Suprapubic skin (tissue), 4 donors: ENCODE results near the gene CCDC89. TPM values are rescaled to one million over a fixed set of nuclear protein-coding genes. Genes with fewer than 3 reads are reported as not detected.
"Not testable (repeated sequence)": the region's sequence is repeated elsewhere in the genome, so short reads cannot be mapped to it uniquely, and the experiment has no call there.

Experiments used
- DNase-seq, 2 donors: peaks; one replicate each; pipeline ENCODE4 v3.0.0-alpha.2; 2019; ENCODE audit warnings: low spot score in 2 of 2
- H3K27ac ChIP-seq: fragments of 200-600 bp; sonication (generic); one replicate; pipeline ENCODE4 v1.5.1; 2019
- H3K27me3 ChIP-seq: fragments of 200-600 bp; sonication (generic); one replicate; pipeline ENCODE4 v1.5.1; 2019
- H3K36me3 ChIP-seq: fragments of 200-600 bp; sonication (generic); one replicate; pipeline ENCODE4 v1.5.1; 2019
- H3K4me1 ChIP-seq: fragments of 200-600 bp; sonication (generic); one replicate; pipeline ENCODE4 v1.5.1; 2019
- H3K4me3 ChIP-seq: fragments of 200-600 bp; sonication (generic); one replicate; pipeline ENCODE4 v1.5.1; 2019; ENCODE audit warnings: mild to moderate bottlenecking
- H3K9me3 ChIP-seq: fragments of 200-600 bp; sonication (generic); one replicate; pipeline ENCODE4 v1.5.1; 2019
- CTCF ChIP-seq, 2 donors: fragments of 200-600 bp in 1 of 2; fragments of 450-650 bp in 1 of 2; sonication (generic) in 1 of 2; IDR thresholded peaks; one replicate each; pipeline ENCODE4 v1.5.1; 2016 to 2019; ENCODE audit warnings: antibody characterized with exemption in 2 of 2, mild to moderate bottlenecking in 1 of 2, moderate library complexity in 1 of 2
- EP300 ChIP-seq: sonication (generic); formaldehyde crosslinking; IDR thresholded peaks from one replicate; pipeline ENCODE4 v1.6.1; 2017; ENCODE audit warnings: antibody characterized with exemption
- POLR2A ChIP-seq, 2 donors: fragments of 450-650 bp; IDR thresholded peaks; one replicate each; pipeline ENCODE4 v1.6.1; 2017; ENCODE audit warnings: antibody characterized with exemption in 2 of 2, mild to moderate bottlenecking in 2 of 2, moderate library complexity in 2 of 2
- POLR2AphosphoS5 ChIP-seq, 3 donors: sonication (generic); formaldehyde crosslinking; IDR thresholded peaks; one replicate each; pipeline ENCODE4 v1.6.1; 2017; ENCODE audit warnings: antibody characterized with exemption in 3 of 3
- WGBS: methylation state at CpG from one replicate; pipeline ENCODE4 v1.1.5; 2018; 5-methylcytosine and 5-hydroxymethylcytosine counted together
- total RNA-seq, 4 donors: library from RNA; depleted of rRNA; stranded (reverse); fragments of >200 nt; gene quantifications; one replicate each; pipeline ENCODE4 v1.1.0, GENCODE V29; 2016

CCDC89 gene
- total RNA-seq, 4 donors from 2014 or later, result 0.72 to 1.8 (median 0.94) TPM; not detected in 1

- 41% methylated on average over 39 of the region's 43 CpGs for WGBS
- peaks cover 14% of the 10 kb centered on the region for H3K4me1 ChIP-seq
- no peaks in the 10 kb centered on the region for H3K9me3 ChIP-seq
- H3K36me3 ChIP-seq, result no peaks in the 10 kb centered on the region
- peak in 1 of 2 donors; percentile 67 for DNase-seq
- H3K27ac ChIP-seq, result no peak overlapping the region
- H3K4me3 ChIP-seq, result peak overlapping the region; percentile 49
- TF ChIP-seq POLR2AphosphoS5 (IDR thresholded peaks at IDR 0.05) (no peak), POLR2A (IDR thresholded peaks at IDR 0.05) (no peak), EP300 (no peak)
- no peaks in the 10 kb centered on the region for H3K27me3 ChIP-seq
Measured at GRCh38 chr11:85682330-85683305, 3.4 kb downstream of the CCDC89 start.

GRCh38 chr11:85680897-85681296 lies 5.1 kb downstream of the CCDC89 start:
- H3K27me3 ChIP-seq, result no peaks in the 10 kb centered on the region
- peaks cover 9% of the 10 kb centered on the region for H3K4me1 ChIP-seq
- DNase-seq, result no peak
- no peak overlapping the region for H3K4me3 ChIP-seq
- H3K9me3 ChIP-seq, result no peaks in the 10 kb centered on the region
- H3K27ac ChIP-seq, result no peak overlapping the region
- WGBS, result no CpG with 5 or more reads among the region's 1 CpG
- TF ChIP-seq POLR2A (IDR thresholded peaks at IDR 0.05) (no peak), CTCF (IDR thresholded peaks at IDR 0.05) (no peak), POLR2AphosphoS5 (IDR thresholded peaks at IDR 0.05) (no peak), EP300 (no peak)
- H3K36me3 ChIP-seq, result no peaks in the 10 kb centered on the region

GRCh38 chr11:85679576-85679975 lies 6.4 kb downstream of the CCDC89 start:
- Histone ChIP-seq H3K4me3 (no peak overlapping the region), H3K27me3 (no peaks in the 10 kb centered on the region), H3K4me1 (no peaks in the 10 kb centered on the region), H3K9me3 (no peaks in the 10 kb centered on the region), H3K36me3 (no peaks in the 10 kb centered on the region), H3K27ac (no peak overlapping the region)
- WGBS, result 87% methylated on average over 4 of the region's 4 CpGs
- no peak for DNase-seq
- no peak for TF ChIP-seq POLR2A (IDR thresholded peaks at IDR 0.05)
- TF ChIP-seq POLR2AphosphoS5 (IDR thresholded peaks at IDR 0.05), result no peak
- no peak for TF ChIP-seq CTCF (IDR thresholded peaks at IDR 0.05)
- TF ChIP-seq EP300, result no peak

GRCh38 chr11:85673393-85673792 lies 12.6 kb downstream of the CCDC89 start:
- DNase-seq, result no peak
- Histone ChIP-seq H3K27ac (no peak overlapping the region), H3K9me3 (no peaks in the 10 kb centered on the region), H3K36me3 (no peaks in the 10 kb centered on the region), H3K4me1 (no peaks in the 10 kb centered on the region), H3K27me3 (no peaks in the 10 kb centered on the region), H3K4me3 (no peak overlapping the region)
- WGBS, result 93% methylated on average over 3 of the region's 3 CpGs
- TF ChIP-seq CTCF (IDR thresholded peaks at IDR 0.05), result no peak
- no peak for TF ChIP-seq EP300
- TF ChIP-seq POLR2A (IDR thresholded peaks at IDR 0.05), result no peak
- no peak for TF ChIP-seq POLR2AphosphoS5 (IDR thresholded peaks at IDR 0.05)

- no peak for DNase-seq
- Histone ChIP-seq H3K27me3 (no peaks in the 10 kb centered on the region), H3K4me3 (no peak overlapping the region), H3K27ac (no peak overlapping the region), H3K9me3 (no peaks in the 10 kb centered on the region), H3K36me3 (no peaks in the 10 kb centered on the region), H3K4me1 (no peaks in the 10 kb centered on the region)
- TF ChIP-seq EP300 (no peak), POLR2A (IDR thresholded peaks at IDR 0.05) (no peak), CTCF (IDR thresholded peaks at IDR 0.05) (no peak)
- 87% methylated on average over 8 of the region's 8 CpGs for WGBS
Measured at GRCh38 chr11:85672105-85672902, 13.7 kb downstream of the CCDC89 start.

- H3K4me3 ChIP-seq, DNase-seq, H3K9me3 ChIP-seq, H3K27ac ChIP-seq, H3K36me3 ChIP-seq, H3K4me1 ChIP-seq, H3K27me3 ChIP-seq: not testable (repeated sequence)
Measured at GRCh38 chr11:85670949-85671663, 14.9 kb downstream of the CCDC89 start.
